NT2/D1 (cell line): ENCODE measurements around the gene PTP4A1.

Experiments used
- YY1 ChIP-seq: IDR thresholded peaks from 2 replicates; pipeline ENCODE4 v1.6.1; 2011; ENCODE audit not compliant: insufficient read length, insufficient read depth
- ZNF274 ChIP-seq: IDR thresholded peaks from 2 replicates; pipeline ENCODE4 v1.6.1; 2011; ENCODE audit warnings: mild to moderate bottlenecking, low read depth, low read length

DNA sequence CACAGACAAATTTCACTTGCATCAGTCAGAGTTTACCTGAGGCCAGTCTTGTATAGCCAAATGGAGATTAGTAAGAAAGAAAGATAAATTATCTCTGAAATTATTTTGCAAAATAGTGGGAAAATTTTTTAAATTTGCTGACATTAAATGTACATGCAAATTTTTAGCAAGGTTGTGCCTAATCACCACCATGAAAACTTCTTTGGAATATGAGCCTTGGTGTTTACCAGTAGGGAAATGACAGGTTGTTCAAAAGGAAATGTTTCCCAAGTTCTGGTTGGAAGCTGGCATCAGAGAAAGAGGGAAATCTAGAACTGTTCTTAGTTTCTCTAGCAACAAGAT, 34.4 kb upstream of the PTP4A1 start:
- TF ChIP-seq ZNF274 (no peak), YY1 (no peak)
